Neutrophil (primary cell): Measurements from ENCODE around the gene MLLT10.

ENCODE experiments used
- H3K27ac ChIP-seq: fragments of 200-600 bp; sonication (generic); 2 replicates; pipeline ENCODE4 v1.5.1; 2016; ENCODE audit warnings: mild to moderate bottlenecking, moderate library complexity
- H3K27me3 ChIP-seq: fragments of 200-600 bp; sonication (generic); 2 replicates; pipeline ENCODE4 v1.6.0; 2016; ENCODE audit warnings: mild to moderate bottlenecking
- H3K36me3 ChIP-seq: fragments of 200-600 bp; sonication (generic); 2 replicates; pipeline ENCODE4 v1.5.1; 2017
- H3K4me1 ChIP-seq, 2 experiments: fragments of 200-600 bp in 1 of 2; sonication (generic) in 1 of 2; 1 replicate in 1 of 2; 2 replicates in 1 of 2; pipeline versions ENCODE4 v1.5.1 to v1.6.1; 2013 to 2016; ENCODE audit warnings: low read depth in 1 of 2, low read length in 1 of 2, mild to moderate bottlenecking in 1 of 2, moderate library complexity in 1 of 2; ENCODE audit not compliant: control insufficient read depth in 1 of 2, insufficient read depth in 1 of 2
- H3K4me3 ChIP-seq, 2 experiments: fragments of 200-600 bp in 1 of 2; sonication (generic) in 1 of 2; 1 replicate in 1 of 2; 2 replicates in 1 of 2; pipeline ENCODE4 v1.5.1; 2013 to 2016; ENCODE audit warnings: low read depth in 1 of 2, low read length in 1 of 2, mild to moderate bottlenecking in 1 of 2, moderate library complexity in 1 of 2
- H3K9me3 ChIP-seq: fragments of 200-600 bp; sonication (generic); 2 replicates; pipeline ENCODE4 v1.5.1; 2016
- CTCF ChIP-seq: fragments of 200-600 bp; sonication (generic); IDR thresholded peaks from 2 replicates; pipeline ENCODE4 v1.5.1; 2016; ENCODE audit warnings: antibody characterized with exemption

The MLLT10 gene

GRCh38 chr10:21655687-21656086 lies 121.7 kb downstream of the MLLT10 start:
- Histone ChIP-seq H3K27ac (no peak overlapping the region), H3K4me1 (no peaks in the 10 kb centered on the region), H3K27me3 (no peaks in the 10 kb centered on the region), H3K4me3 (no peak overlapping the region), H3K9me3 (no peaks in the 10 kb centered on the region), H3K36me3 (no peaks in the 10 kb centered on the region)
- TF ChIP-seq CTCF = no peak

DNA sequence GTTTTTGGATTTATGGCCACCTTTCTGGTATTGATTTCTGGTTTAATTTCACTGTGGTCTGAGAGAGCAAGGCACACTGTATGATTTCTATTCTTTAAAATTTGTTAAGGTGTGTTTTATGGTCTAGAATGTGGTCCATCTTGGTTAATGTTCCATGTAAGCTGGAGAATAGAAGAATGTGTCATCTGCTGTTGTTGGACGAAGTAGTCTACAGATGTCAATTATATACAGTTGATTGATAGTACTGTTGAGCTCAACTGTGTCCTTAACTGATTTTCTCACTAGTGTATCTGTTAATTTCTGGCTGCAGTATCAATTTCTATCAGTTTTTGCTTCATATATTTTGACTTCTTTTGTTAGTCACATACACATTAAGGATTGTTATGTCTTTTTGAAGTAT lies 127.1 kb downstream of the MLLT10 start:
- Histone ChIP-seq H3K4me1 (no peaks in the 10 kb centered on the region), H3K9me3 (no peaks in the 10 kb centered on the region), H3K27me3 (no peaks in the 10 kb centered on the region), H3K36me3 (no peaks in the 10 kb centered on the region), H3K27ac (no peak overlapping the region), H3K4me3 (no peak overlapping the region)
- TF ChIP-seq CTCF = no peak

- no peak overlapping the region for H3K4me3 ChIP-seq
- no peaks in the 10 kb centered on the region for H3K9me3 ChIP-seq
- H3K27ac ChIP-seq = no peak overlapping the region
- no peaks in the 10 kb centered on the region for H3K27me3 ChIP-seq
- TF ChIP-seq CTCF = no peak
- H3K4me1 ChIP-seq = no peaks in the 10 kb centered on the region
- H3K36me3 ChIP-seq = no peaks in the 10 kb centered on the region
Observed at GRCh38 chr10:21661935-21662334, 127.9 kb downstream of the MLLT10 start.

DNA sequence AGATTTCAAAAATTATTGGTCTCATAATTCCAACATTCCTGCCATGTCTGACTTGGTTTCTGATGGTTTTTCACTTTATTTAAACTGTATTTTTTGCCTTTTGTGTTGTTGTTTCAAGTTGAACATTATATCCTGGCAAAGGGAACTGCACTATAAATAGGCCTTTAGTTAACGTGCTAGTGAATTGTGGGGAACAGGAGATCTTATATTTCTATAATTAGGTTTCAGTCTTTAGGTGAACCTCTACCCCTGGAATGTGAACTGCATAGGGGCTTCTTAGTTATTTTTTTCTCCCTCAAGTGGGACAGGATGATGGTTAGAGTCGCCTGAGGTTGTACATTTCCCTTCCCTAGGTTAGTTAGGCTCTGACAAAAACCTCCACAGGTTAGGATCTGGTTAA lies 128.6 kb downstream of the MLLT10 start:
- Histone ChIP-seq H3K4me1 (no peaks in the 10 kb centered on the region), H3K27me3 (no peaks in the 10 kb centered on the region), H3K4me3 (no peak overlapping the region), H3K36me3 (no peaks in the 10 kb centered on the region), H3K9me3 (no peaks in the 10 kb centered on the region), H3K27ac (no peak overlapping the region)
- no peak for TF ChIP-seq CTCF

DNA sequence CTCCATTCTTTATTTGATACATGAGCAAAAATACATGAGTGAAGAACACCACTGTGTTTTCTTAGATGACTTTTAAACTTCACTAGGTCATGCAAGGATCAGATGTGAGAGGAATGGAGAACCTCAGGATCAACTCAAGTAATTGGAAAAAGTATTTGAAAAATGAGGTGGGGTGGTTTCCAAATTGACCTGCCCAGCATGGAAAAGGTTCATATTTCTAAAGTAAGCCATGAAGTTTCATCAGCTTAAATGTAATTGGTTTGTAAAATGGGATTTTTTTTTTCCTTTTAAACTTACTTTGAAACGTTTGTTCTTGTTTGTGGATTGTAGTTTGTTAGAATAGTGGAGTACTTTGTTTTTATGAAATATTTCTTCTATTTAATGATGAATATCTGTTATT lies 134.8 kb downstream of the MLLT10 start:
- H3K27ac ChIP-seq = no peak overlapping the region
- TF ChIP-seq CTCF = no peak
- peaks cover 6% of the 10 kb centered on the region for H3K36me3 ChIP-seq
- no peak overlapping the region for H3K4me3 ChIP-seq
- H3K4me1 ChIP-seq = peaks cover 3 to 4% of the 10 kb centered on the region in 2 experiments
- H3K9me3 ChIP-seq = no peaks in the 10 kb centered on the region
- no peaks in the 10 kb centered on the region for H3K27me3 ChIP-seq

GRCh38 chr10:21670391-21670790 lies 136.4 kb downstream of the MLLT10 start:
- Histone ChIP-seq H3K9me3 (no peaks in the 10 kb centered on the region), H3K27ac (peak overlapping the region; percentile 5)
- TF ChIP-seq CTCF = no peak

More at GRCh38 chr10:21670391-21670790, 136.4 kb downstream of the MLLT10 start:
- Histone ChIP-seq H3K36me3 (peaks cover 12% of the 10 kb centered on the region), H3K27me3 (no peaks in the 10 kb centered on the region), H3K4me3 (no peak overlapping the region), H3K4me1 (peaks cover 3 to 4% of the 10 kb centered on the region in 2 experiments)
